ENCODE measurements around the gene CCDC137.

CCDC137 gene

GRCh38 chr17:81710514-81711308 is 44.2 kb downstream of the CCDC137 start (continued):
- TF ChIP-seq ZNF692 (tag by site-specific recombination; IDR thresholded peaks at IDR 0.05) (no peak), ZNF529 (tag by site-specific recombination; IDR thresholded peaks at IDR 0.05; ENCODE audit: insufficient replicate concordance) (no peak), BCL11B (tag by site-specific recombination; IDR thresholded peaks at IDR 0.05; ENCODE audit: low read depth) (peak; percentile 32; the same call in 1 of the 2 replicates), SALL2 (tag by site-specific recombination; IDR thresholded peaks at IDR 0.05; ENCODE audit: borderline replicate concordance) (no peak), ZSCAN4 (tag by site-specific recombination; IDR thresholded peaks at IDR 0.05) (no peak), ZNF341 (tag by site-specific recombination; IDR thresholded peaks at IDR 0.05; ENCODE audit: low read depth) (no peak), ZXDB (tag by site-specific recombination; IDR thresholded peaks at IDR 0.05) (no peak), ZNF280C (tag by site-specific recombination; IDR thresholded peaks at IDR 0.05) (no peak), KLF8 (tag by site-specific recombination; IDR thresholded peaks at IDR 0.05) (no peak), KLF1 (tag by site-specific recombination; IDR thresholded peaks at IDR 0.05) (no peak), HOXC10 (CRISPR knock-in tag; IDR thresholded peaks at IDR 0.05) (no peak), ZNF155 (tag by site-specific recombination; IDR thresholded peaks at IDR 0.05) (no peak), KLF10 (tag by site-specific recombination; IDR thresholded peaks at IDR 0.05) (no peak), ZNF837 (tag by site-specific recombination; IDR thresholded peaks at IDR 0.05) (peak; percentile 8; the same call in 1 of the 2 replicates), ZNF140 (tag by site-specific recombination; IDR thresholded peaks at IDR 0.05) (no peak), SCRT1 (tag by site-specific recombination; IDR thresholded peaks at IDR 0.05; ENCODE audit: borderline replicate concordance) (peak; percentile 63; the same call in 1 of the 2 replicates), ZSCAN30 (tag by site-specific recombination; IDR thresholded peaks at IDR 0.05) (0 out of 2 replicates have a peak, but pooled peaks have one; percentile 23), KLF17 (tag by site-specific recombination; IDR thresholded peaks at IDR 0.05) (0 out of 2 replicates have a peak, but pooled peaks have one; percentile 19), PRDM1 (tag by site-specific recombination; IDR thresholded peaks at IDR 0.05) (no peak), ZBTB48 (tag by site-specific recombination; IDR thresholded peaks at IDR 0.05) (no peak; the same call in 1 of the 2 replicates), ZNF354C (tag by site-specific recombination; IDR thresholded peaks at IDR 0.05; ENCODE audit: borderline replicate concordance, low read depth) (no peak), ZEB2 (tag by site-specific recombination; IDR thresholded peaks at IDR 0.05) (no peak), ZNF626 (tag by site-specific recombination; IDR thresholded peaks at IDR 0.05) (no peak), BCL11A (tag by site-specific recombination; IDR thresholded peaks at IDR 0.05; ENCODE audit: low read depth) (0 out of 2 replicates have a peak, but pooled peaks have one; percentile 5), GFI1B (tag by site-specific recombination; IDR thresholded peaks at IDR 0.05) (no peak), IKZF3 (tag by site-specific recombination; IDR thresholded peaks at IDR 0.05) (peak; percentile 7; the same call in 1 of the 2 replicates), ZBTB8A (tag by site-specific recombination; IDR thresholded peaks at IDR 0.05) (peak; percentile 48), ZNF488 (tag by site-specific recombination; IDR thresholded peaks at IDR 0.05) (no peak)

Measured in HEK293 (cell line).